H9 (cell line): Measurements from ENCODE around the gene NECAB3. TPM values are rescaled to one million over a fixed set of nuclear protein-coding genes. Genes with fewer than 3 reads are reported as not detected.

ENCODE experiments used
- DNase-seq: peaks from one replicate; pipeline ENCODE4 v3.0.0-alpha.2; 2017
- H2AFZ ChIP-seq: one replicate; pipeline ENCODE4 v1.6.1; 2013; ENCODE audit warnings: mild to moderate bottlenecking, low read length, control low read depth, moderate library complexity
- H2AK5ac ChIP-seq: 2 replicates; pipeline ENCODE4 v1.6.1; 2013; ENCODE audit warnings: low read length, control low read depth, mixed read lengths; ENCODE audit not compliant: insufficient read length
- H2BK120ac ChIP-seq: one replicate; pipeline ENCODE4 v1.6.1; 2013; ENCODE audit warnings: low read depth, mild to moderate bottlenecking, low read length, control low read depth, inconsistent platforms; ENCODE audit not compliant: poor library complexity, severe bottlenecking
- H2BK12ac ChIP-seq: 2 replicates; pipeline ENCODE4 v1.6.1; 2013; ENCODE audit warnings: low read length, control low read depth, mixed read lengths, low read depth; ENCODE audit not compliant: insufficient read length
- H2BK15ac ChIP-seq: 2 replicates; pipeline ENCODE4 v1.6.1; 2013; ENCODE audit warnings: low read depth, low read length, control low read depth
- H2BK20ac ChIP-seq: one replicate; pipeline ENCODE4 v1.6.1; 2013; ENCODE audit warnings: low read depth, mild to moderate bottlenecking, low read length, control low read depth, inconsistent platforms; ENCODE audit not compliant: poor library complexity, severe bottlenecking
- H2BK5ac ChIP-seq: 2 replicates; pipeline ENCODE4 v1.6.1; 2013; ENCODE audit warnings: low read length, control low read depth, mixed read lengths; ENCODE audit not compliant: insufficient read length
- H3K14ac ChIP-seq: 2 replicates; pipeline ENCODE4 v1.6.1; 2013; ENCODE audit warnings: low read length, control low read depth; ENCODE audit not compliant: insufficient read depth
- H3K18ac ChIP-seq: 2 replicates; pipeline ENCODE4 v1.6.1; 2013; ENCODE audit warnings: low read depth, mild to moderate bottlenecking, mixed read lengths, low read length, control low read depth; ENCODE audit not compliant: insufficient read length
- H3K23ac ChIP-seq: 2 replicates; pipeline ENCODE4 v1.6.1; 2013; ENCODE audit warnings: low read length, control low read depth, mixed read lengths, low read depth; ENCODE audit not compliant: insufficient read length
- H3K23me2 ChIP-seq: 2 replicates; pipeline ENCODE4 v1.6.1; 2013; ENCODE audit warnings: low read depth, mild to moderate bottlenecking, mixed read lengths, low read length, control low read depth; ENCODE audit not compliant: insufficient read length, poor library complexity, severe bottlenecking
- H3K27ac ChIP-seq: 2 replicates; pipeline ENCODE4 v1.5.1; 2013; ENCODE audit warnings: low read length, control low read depth, mixed read lengths, low read depth; ENCODE audit not compliant: insufficient read length
- H3K27me3 ChIP-seq: 2 replicates; pipeline ENCODE4 v1.6.1; 2013; ENCODE audit warnings: low read length, control low read depth, inconsistent platforms; ENCODE audit not compliant: insufficient read depth
- H3K4ac ChIP-seq: 2 replicates; pipeline ENCODE4 v1.6.1; 2013; ENCODE audit warnings: low read depth, mild to moderate bottlenecking, control low read depth, inconsistent platforms, low read length, moderate library complexity
- H3K4me1 ChIP-seq: 2 replicates; pipeline ENCODE4 v1.6.1; 2013; ENCODE audit warnings: low read length, control low read depth, inconsistent platforms; ENCODE audit not compliant: insufficient read depth
- H3K4me2 ChIP-seq: 2 replicates; pipeline ENCODE4 v1.6.1; 2013; ENCODE audit warnings: low read length, control low read depth, mixed read lengths; ENCODE audit not compliant: insufficient read length, insufficient read depth
- H3K56ac ChIP-seq: 2 replicates; pipeline ENCODE4 v1.6.1; 2013; ENCODE audit warnings: low read depth, mild to moderate bottlenecking, mixed read lengths, low read length, control low read depth; ENCODE audit not compliant: insufficient read length
- H3K79me1 ChIP-seq: 2 replicates; pipeline ENCODE4 v1.6.1; 2013; ENCODE audit warnings: low read depth, mild to moderate bottlenecking, moderate library complexity, low read length, control low read depth, inconsistent platforms; ENCODE audit not compliant: insufficient read depth, poor library complexity, severe bottlenecking
- H3K79me2 ChIP-seq: 2 replicates; pipeline ENCODE4 v1.6.1; 2013; ENCODE audit warnings: low read length, control low read depth, inconsistent platforms; ENCODE audit not compliant: insufficient read depth
- H3K9ac ChIP-seq: 2 replicates; pipeline ENCODE4 v1.6.1; 2013; ENCODE audit warnings: low read length, control low read depth, mixed read lengths; ENCODE audit not compliant: insufficient read length; ENCODE audit errors: extremely low read depth
- H3K9me3 ChIP-seq: one replicate; pipeline ENCODE4 v1.6.1; 2013; ENCODE audit warnings: low read depth, low read length, inconsistent platforms; ENCODE audit not compliant: control insufficient read depth
- H3T11ph ChIP-seq: one replicate; pipeline ENCODE4 v1.6.1; 2013; ENCODE audit warnings: mild to moderate bottlenecking, low read length, control low read depth, inconsistent platforms
- H4K20me1 ChIP-seq: one replicate; pipeline ENCODE4 v1.6.1; 2013; ENCODE audit not compliant: control insufficient read depth, insufficient read length, insufficient read depth
- H4K5ac ChIP-seq: 2 replicates; pipeline ENCODE4 v1.6.1; 2013; ENCODE audit warnings: low read depth, mild to moderate bottlenecking, mixed read lengths, low read length, control low read depth; ENCODE audit not compliant: insufficient read length
- H4K8ac ChIP-seq: replicated peaks from 2 replicates; pipeline ENCODE4 v1.6.1; 2013; ENCODE audit warnings: low read length, control low read depth, mixed read lengths, low read depth; ENCODE audit not compliant: insufficient read length
- H4K91ac ChIP-seq: 2 replicates; pipeline ENCODE4 v1.6.1; 2013; ENCODE audit warnings: low read depth, mild to moderate bottlenecking, moderate library complexity, mixed read lengths, low read length, control low read depth; ENCODE audit not compliant: insufficient read length
- H3K27ac Mint-ChIP-seq, 3 experiments: 2 replicates in 2 of 3; 3 replicates in 1 of 3; pipeline ENCODE4 v1.8.0; 2020 to 2021; ENCODE audit warnings: mixed read lengths in 3 of 3, mild to moderate bottlenecking in 1 of 3, moderate library complexity in 1 of 3
- H3K27me3 Mint-ChIP-seq: 2 replicates; pipeline ENCODE4 v1.8.0; 2021; ENCODE audit warnings: low read depth, mild to moderate bottlenecking, moderate library complexity, mixed read lengths
- H3K36me3 Mint-ChIP-seq, 3 experiments: 2 replicates in 2 of 3; 3 replicates in 1 of 3; pipeline ENCODE4 v1.8.0; 2020 to 2021; ENCODE audit warnings: low read depth in 3 of 3, mixed read lengths in 3 of 3; ENCODE audit not compliant: insufficient read depth in 1 of 3
- H3K4me1 Mint-ChIP-seq, 2 experiments: 2 replicates each; pipeline ENCODE4 v1.8.0; 2020; ENCODE audit warnings: mixed read lengths in 2 of 2
- H3K4me3 Mint-ChIP-seq, 2 experiments: 2 replicates in 1 of 2; 3 replicates in 1 of 2; pipeline ENCODE4 v1.8.0; 2020 to 2021; ENCODE audit warnings: mild to moderate bottlenecking in 2 of 2, mixed read lengths in 2 of 2, moderate library complexity in 1 of 2
- H3K9me3 Mint-ChIP-seq, 2 experiments: 2 replicates in 1 of 2; 3 replicates in 1 of 2; pipeline ENCODE4 v1.8.0; 2020; ENCODE audit warnings: mild to moderate bottlenecking in 2 of 2, mixed read lengths in 2 of 2, moderate library complexity in 1 of 2
- WGBS: extraction: QIAGEN DNeasy Blood & Tissue Kit; methylation state at CpG from one replicate; pipeline ENCODE4 v1.1.7; 2013; ENCODE audit warnings: missing lambda C conversion rate, low lambda C conversion rate, mixed read lengths; ENCODE audit not compliant: insufficient read length; ENCODE audit errors: extremely low coverage; 5-methylcytosine and 5-hydroxymethylcytosine counted together
- total RNA-seq: library from RNA; stranded (reverse); gene quantifications from 2 replicates; pipeline ENCODE4 v1.2.1, GENCODE V29; 2021
- TF ChIP-seq, protein P1 (sequence below): fragments of 200-600 bp; sonication (generic); conservative IDR thresholded peaks from 3 replicates; pipeline ENCODE4 v1.8.0; 2021; ENCODE audit warnings: antibody characterized with exemption, mild to moderate bottlenecking

Gene NECAB3
- total RNA-seq, 1 experiment from 2014 or later = 57.7 TPM

DNA sequence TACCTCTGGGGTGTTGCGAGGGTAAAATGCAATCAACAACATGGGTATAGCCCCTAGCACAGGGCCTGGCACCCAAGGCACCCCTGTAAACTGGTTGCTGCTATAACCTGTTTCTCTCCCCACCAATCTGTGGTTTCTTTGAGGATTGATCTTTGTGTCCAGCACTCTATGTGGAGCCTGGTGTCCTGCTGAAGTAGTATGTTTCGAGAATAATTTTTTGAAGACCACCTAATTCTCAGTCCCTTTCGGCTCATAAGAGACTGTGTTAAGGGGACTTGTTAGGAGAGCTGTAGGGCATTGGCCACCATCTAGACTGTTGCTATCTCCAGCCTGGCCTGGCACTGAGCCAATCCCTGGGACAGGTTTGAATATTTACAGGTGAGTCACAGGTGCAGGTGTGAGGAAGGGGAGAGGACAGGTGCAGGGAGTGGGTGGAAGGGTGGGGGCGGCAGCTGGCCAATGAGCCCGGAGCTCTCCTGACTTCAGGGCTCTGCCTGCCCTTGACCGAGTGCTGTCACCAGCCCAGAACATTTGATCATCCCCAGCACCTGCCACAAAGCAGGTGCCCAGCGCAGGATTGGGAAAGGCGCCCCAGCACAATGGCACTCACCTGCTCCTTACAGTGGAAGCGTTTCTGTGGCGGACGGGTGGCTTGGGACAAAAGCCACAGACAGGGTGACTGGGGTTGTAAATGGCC is 20.2 kb downstream of the NECAB3 start:
- Histone ChIP-seq H3K4ac (no peak overlapping the region), H3K18ac (no peak overlapping the region), H3K79me1 (no peaks in the 10 kb centered on the region), H3K4me2 (no peak overlapping the region), H3K27ac (no peak overlapping the region), H2BK5ac (no peak overlapping the region), H3K9ac (no peak overlapping the region), H4K20me1 (no peaks in the 10 kb centered on the region), H3T11ph (no peak overlapping the region), H2BK15ac (no peak overlapping the region), H3K23me2 (no peaks in the 10 kb centered on the region), H3K23ac (no peak overlapping the region), H3K9me3 (no peaks in the 10 kb centered on the region), H2AK5ac (no peak overlapping the region), H2BK20ac (no peak overlapping the region), H4K8ac (no peak overlapping the region), H3K14ac (no peak overlapping the region), H3K56ac (no peak overlapping the region), H2AFZ (no peak overlapping the region), H4K91ac (no peak overlapping the region), H2BK12ac (no peak overlapping the region), H3K27me3 (no peaks in the 10 kb centered on the region), H3K79me2 (no peaks in the 10 kb centered on the region), H3K4me1 (no peaks in the 10 kb centered on the region), H4K5ac (no peak overlapping the region), H2BK120ac (no peak overlapping the region)
- peak overlapping the region in 2 of 3 experiments; percentile 22 to 85; a peak in 2 of 7 replicates for H3K27ac Mint-ChIP-seq
- no peaks in the 10 kb centered on the region for H3K27me3 Mint-ChIP-seq
- no peak overlapping the region for H3K4me3 Mint-ChIP-seq
- no CpG with 5 or more reads among the region's 11 CpGs for WGBS
- no peaks in the 10 kb centered on the region; a peak in 1 of 5 replicates for H3K9me3 Mint-ChIP-seq
- H3K4me1 Mint-ChIP-seq = peaks cover 28 to 30% of the 10 kb centered on the region in 2 experiments
- H3K36me3 Mint-ChIP-seq = peaks cover 0 to 28% (median 3%) of the 10 kb centered on the region in 3 experiments; a peak in 5 of 7 replicates
- TF ChIP-seq, protein P1, sequence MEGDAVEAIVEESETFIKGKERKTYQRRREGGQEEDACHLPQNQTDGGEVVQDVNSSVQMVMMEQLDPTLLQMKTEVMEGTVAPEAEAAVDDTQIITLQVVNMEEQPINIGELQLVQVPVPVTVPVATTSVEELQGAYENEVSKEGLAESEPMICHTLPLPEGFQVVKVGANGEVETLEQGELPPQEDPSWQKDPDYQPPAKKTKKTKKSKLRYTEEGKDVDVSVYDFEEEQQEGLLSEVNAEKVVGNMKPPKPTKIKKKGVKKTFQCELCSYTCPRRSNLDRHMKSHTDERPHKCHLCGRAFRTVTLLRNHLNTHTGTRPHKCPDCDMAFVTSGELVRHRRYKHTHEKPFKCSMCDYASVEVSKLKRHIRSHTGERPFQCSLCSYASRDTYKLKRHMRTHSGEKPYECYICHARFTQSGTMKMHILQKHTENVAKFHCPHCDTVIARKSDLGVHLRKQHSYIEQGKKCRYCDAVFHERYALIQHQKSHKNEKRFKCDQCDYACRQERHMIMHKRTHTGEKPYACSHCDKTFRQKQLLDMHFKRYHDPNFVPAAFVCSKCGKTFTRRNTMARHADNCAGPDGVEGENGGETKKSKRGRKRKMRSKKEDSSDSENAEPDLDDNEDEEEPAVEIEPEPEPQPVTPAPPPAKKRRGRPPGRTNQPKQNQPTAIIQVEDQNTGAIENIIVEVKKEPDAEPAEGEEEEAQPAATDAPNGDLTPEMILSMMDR = no peak
- DNase-seq = peak; percentile 77
